UCSD-AML1 (cell line): ENCODE data around the gene AZU1.

Experiments
- DNase-seq: peaks from one replicate; lab custom pipeline; 2025; ENCODE audit not compliant: unreplicated experiment; lab: John Stamatoyannopoulos, UW

The AZU1 gene

GRCh38 chr19:827710-828321 is at the start of gene AZU1:
AZU1 (plus strand) TSS chr19:827837; CDS start chr19:827847, 10 bp downstream.
- no peak for DNase-seq

GRCh38 chr19:778910-779653 is 48.6 kb upstream of the AZU1 start:
- no peak for DNase-seq

GRCh38 chr19:780935-781334 is 46.7 kb upstream of the AZU1 start:
- no peak for DNase-seq

- no peak for DNase-seq
These were observed 45.8 kb upstream of the AZU1 start for GRCh38 chr19:781800-782184.

GRCh38 chr19:782185-782877 is 45.3 kb upstream of the AZU1 start:
- DNase-seq: no peak

GRCh38 chr19:782878-783668 is 44.6 kb upstream of the AZU1 start:
- DNase-seq: no peak

GRCh38 chr19:784541-784940 is 43.1 kb upstream of the AZU1 start:
- no peak for DNase-seq

- DNase-seq: no peak
These were observed 40.1 kb upstream of the AZU1 start for GRCh38 chr19:787536-787935.

- no peak for DNase-seq
These were observed 39.0 kb upstream of the AZU1 start for GRCh38 chr19:788686-788982.

- peak; percentile 78 for DNase-seq
These were observed 38.5 kb upstream of the AZU1 start for GRCh38 chr19:788983-789700.

GRCh38 chr19:789701-790060 is 38.0 kb upstream of the AZU1 start:
- DNase-seq: no peak

- no peak for DNase-seq
These were observed 36.5 kb upstream of the AZU1 start for GRCh38 chr19:791007-791566.

GRCh38 chr19:791567-792305 is 35.9 kb upstream of the AZU1 start:
- peak; percentile 60 for DNase-seq

- no peak for DNase-seq
These were observed 35.2 kb upstream of the AZU1 start for GRCh38 chr19:792306-792885.

GRCh38 chr19:793806-794205 is 33.8 kb upstream of the AZU1 start:
- no peak for DNase-seq

- no peak for DNase-seq
These were observed 32.5 kb upstream of the AZU1 start for GRCh38 chr19:795073-795611.

- no peak for DNase-seq
These were observed 31.7 kb upstream of the AZU1 start for GRCh38 chr19:795691-796581.
